Posterior cingulate gyrus (tissue), 11 donors: ENCODE results near the gene TKTL1.
A peak's percentile ranks its signal among the peaks of the same experiment; 100 is the strongest.

Experiments
- DNase-seq, 10 donors: peaks; one replicate each; pipeline versions ENCODE4 v3.0.0 to v3.0.0-alpha.2; 2020 to 2021; ENCODE audit warnings: mixed read lengths in 3 of 10
- intact Hi-C: fragments of 100-400 bp; cut with DNase I; formaldehyde crosslinking; loops from one replicate; pipeline ENCODE4 v1.15.1; 2023

TKTL1 gene

GRCh38 chrX:154372612-154373022 is 77.0 kb downstream of the TKTL1 start:
- intact Hi-C loops: no loop called here

GRCh38 chrX:154373340-154374306 is 78.0 kb downstream of the TKTL1 start:
- peak in 6 of 10 donors; percentile 43 to 91 (median 54) for DNase-seq
- intact Hi-C loops: no loop called here

More at GRCh38 chrX:154372612-154373022, 77.0 kb downstream of the TKTL1 start:
- no peak for DNase-seq

DNA sequence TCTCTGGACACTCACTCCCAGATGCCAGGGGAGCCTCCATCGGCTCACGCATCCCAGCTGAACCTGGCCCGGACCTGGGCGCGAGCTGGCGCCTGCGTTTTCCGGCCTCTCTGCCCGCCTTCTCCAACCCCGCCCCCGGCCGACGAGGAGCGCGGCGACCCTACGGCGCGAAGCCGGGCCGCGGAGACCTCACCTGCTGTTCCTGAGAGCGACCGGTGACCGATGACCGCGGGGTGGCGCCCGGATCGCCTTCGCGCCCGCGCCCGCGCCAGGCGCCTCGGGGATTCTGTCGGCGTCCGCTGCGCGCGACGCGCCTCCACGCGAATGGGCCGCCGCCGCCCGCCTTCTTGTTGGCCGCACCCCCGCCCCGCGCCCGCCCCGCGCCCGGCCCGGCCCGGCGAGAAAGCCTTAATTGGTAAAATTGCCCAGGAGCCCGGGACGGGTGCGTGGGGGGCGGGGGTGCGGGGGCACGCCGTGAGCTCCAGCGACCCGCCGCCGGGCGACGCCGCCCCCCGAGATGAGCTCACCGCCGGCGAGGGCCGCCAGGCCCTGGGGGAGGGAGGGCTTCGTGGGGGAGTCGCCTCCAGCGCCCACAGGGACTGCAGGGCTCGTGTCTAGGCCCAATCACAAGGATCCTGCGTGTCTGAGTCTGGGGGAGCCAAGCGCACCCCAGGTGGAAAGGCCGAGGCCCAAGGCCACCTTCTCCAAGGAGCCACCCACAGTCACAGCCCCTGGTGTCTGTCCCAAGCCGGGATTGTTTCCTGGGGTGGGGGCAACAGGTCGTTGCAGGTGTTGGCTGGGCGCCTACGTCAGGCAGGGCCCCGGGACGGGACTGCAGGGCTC is 78.9 kb downstream of the TKTL1 start, which contains the start of gene FLNA:
FLNA (minus strand) TSS at position 322 of the 843 bp plus-strand sequence. CDS start 3,389 bp downstream, outside the sequence.
- DNase-seq: peak in 2 of 10 donors; percentile 43 to 88
- intact Hi-C loops: no loop called here

GRCh38 chrX:154375156-154375504 is 79.5 kb downstream of the TKTL1 start:
- no peak for DNase-seq
- intact Hi-C loops: no loop called here

GRCh38 chrX:154376774-154377173 is 81.2 kb downstream of the TKTL1 start:
- intact Hi-C loops: no loop called here
- no peak for DNase-seq

DNA sequence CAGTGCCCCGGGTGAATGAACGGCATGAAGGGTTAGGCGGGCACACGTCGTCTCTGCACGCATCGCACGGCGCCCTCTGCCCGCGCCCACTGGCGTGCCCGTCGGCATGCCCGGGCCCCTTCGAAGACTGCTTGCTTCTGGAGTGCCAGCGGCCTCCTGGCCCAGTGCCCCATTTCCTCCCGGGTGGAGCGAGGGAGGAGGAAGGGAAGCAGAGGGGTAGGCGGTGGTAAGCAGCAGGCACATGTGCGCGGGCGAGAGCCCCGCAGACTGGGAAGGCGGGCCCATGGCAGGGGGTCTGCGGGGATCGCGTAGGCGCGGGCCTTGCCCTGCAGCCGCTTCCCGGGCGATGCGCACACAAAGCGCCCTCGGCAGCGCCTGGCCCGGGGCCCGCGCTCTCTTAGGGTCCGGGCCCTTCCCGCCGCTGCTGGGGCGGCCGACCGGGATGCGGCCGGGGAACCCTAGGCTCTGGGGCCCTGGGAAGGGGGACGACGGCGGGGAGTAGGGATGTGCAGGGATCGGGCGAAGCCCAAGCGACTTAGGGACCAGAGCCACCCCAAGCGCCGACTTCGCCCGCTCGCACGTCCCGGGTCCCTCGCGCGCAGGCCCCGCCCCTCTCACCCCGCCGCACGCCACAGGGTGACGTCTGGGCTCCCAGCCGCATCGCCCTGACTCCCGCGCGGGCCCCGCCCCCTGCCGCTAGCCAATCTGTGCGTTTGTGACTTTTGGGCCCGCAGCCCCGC is 82.6 kb downstream of the TKTL1 start:
- DNase-seq: peak in 4 of 10 donors; percentile 36 to 91 (median 52)
- intact Hi-C loops: no loop called here

GRCh38 chrX:154378799-154379568 is 83.4 kb downstream of the TKTL1 start, which contains the start of gene EMD:
EMD (plus strand) TSS chrX:154379295; CDS start chrX:154379485, 190 bp downstream.
- peak; percentile 91 to 99 (median 96) for DNase-seq

DNA sequence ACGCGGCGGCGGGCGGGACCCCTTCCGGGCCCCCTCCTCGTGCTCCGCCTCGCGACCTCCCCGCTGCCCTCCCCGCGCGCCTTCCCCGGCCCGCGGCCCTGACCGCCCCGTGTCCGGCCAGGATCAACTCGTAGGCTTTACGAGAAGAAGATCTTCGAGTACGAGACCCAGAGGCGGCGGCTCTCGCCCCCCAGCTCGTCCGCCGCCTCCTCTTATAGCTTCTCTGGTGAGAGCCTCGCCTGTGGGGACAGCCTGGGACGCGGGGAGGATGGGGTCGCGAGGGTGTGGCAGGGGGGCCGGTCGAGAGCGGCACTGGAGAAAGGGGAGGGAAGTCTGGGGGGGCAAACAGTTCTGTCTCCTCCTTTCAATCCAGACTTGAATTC is 84.0 kb downstream of the TKTL1 start:
- peak in 1 of 10 donors; percentile 77 for DNase-seq
- intact Hi-C loops: no loop called here

More at GRCh38 chrX:154378799-154379568, 83.4 kb downstream of the TKTL1 start, which contains the start of gene EMD:
- intact Hi-C loops: no loop called here
